ENCODE measurements around the gene CFDP1. TPM values are rescaled to one million over a fixed set of nuclear protein-coding genes. Genes with fewer than 3 reads are reported as not detected.
A peak's percentile ranks its signal among the peaks of the same experiment; 100 is the strongest.

Gene CFDP1
- total RNA-seq, 1 donor from 2014 or later = 59.7 TPM

DNA sequence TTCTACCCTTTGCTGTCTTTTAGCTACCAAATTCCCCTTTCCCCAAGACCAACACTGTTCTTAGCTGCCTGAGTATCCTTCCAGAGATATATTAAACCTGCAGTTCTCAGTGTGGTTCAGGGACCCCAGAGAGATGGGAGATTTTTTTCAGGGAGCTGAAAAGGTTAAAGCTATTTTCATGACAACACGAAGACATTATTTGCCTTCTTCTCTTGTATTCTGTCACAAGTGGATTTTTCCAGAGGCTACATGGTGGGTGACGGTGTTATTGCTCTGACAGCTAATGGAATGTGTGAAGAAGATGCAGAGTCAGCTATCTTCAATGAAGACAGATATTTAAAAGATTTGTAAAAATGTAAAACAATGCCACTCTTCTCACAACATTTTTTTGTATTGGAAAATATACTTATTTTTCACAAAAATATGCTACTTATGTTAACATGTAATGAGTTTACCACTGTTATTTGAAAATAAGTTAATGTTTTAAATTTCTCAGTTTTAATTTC, 69.0 kb downstream of the CFDP1 start:
- no peaks in the 10 kb centered on the region for H3K36me3 ChIP-seq (ENCODE audit: control insufficient read depth, insufficient read depth, low read length)
- no peak for TF ChIP-seq CTCF (IDR thresholded peaks at IDR 0.05; ENCODE audit: insufficient read depth, low read length, poor library complexity, severe bottlenecking)
- no peak for DNase-seq (ENCODE audit: low read depth)
- H3K27me3 ChIP-seq (ENCODE audit: control insufficient read depth, insufficient read depth, low read length) = no peaks in the 10 kb centered on the region
- no peak overlapping the region for H3K4me3 ChIP-seq (ENCODE audit: low read depth, low read length)

GRCh38 chr16:75362846-75363245, 70.5 kb downstream of the CFDP1 start:
- H3K4me3 ChIP-seq (ENCODE audit: low read depth, low read length) = no peak overlapping the region
- H3K36me3 ChIP-seq (ENCODE audit: control insufficient read depth, insufficient read depth, low read length) = no peaks in the 10 kb centered on the region
- no peaks in the 10 kb centered on the region for H3K27me3 ChIP-seq (ENCODE audit: control insufficient read depth, insufficient read depth, low read length)
- TF ChIP-seq CTCF (IDR thresholded peaks at IDR 0.05; ENCODE audit: insufficient read depth, low read length, poor library complexity, severe bottlenecking) = no peak
- no peak for DNase-seq (ENCODE audit: low read depth)

DNA sequence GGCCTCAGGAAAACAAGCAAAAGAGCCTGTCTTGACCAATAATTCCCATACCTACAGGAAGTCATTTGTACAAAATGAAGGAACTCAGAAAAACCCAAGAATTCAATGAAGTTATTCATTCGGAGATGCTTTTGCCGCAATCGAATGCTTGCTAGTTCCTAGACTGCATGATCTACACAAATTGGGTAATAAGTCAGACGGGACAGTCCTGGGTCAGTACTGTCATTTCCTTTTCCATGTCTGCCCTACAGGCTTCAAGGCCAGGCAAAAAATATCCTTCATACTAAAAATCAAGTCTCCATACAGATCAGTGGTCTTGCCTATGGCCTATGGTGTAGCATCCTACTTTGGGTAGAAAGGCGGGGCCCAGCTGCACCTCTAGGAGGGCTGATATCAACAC, 71.4 kb downstream of the CFDP1 start:
- DNase-seq (ENCODE audit: low read depth) = no peak
- TF ChIP-seq CTCF (IDR thresholded peaks at IDR 0.05; ENCODE audit: insufficient read depth, low read length, poor library complexity, severe bottlenecking) = no peak
- Histone ChIP-seq H3K4me3 (ENCODE audit: low read depth, low read length) (no peak overlapping the region), H3K27me3 (ENCODE audit: control insufficient read depth, insufficient read depth, low read length) (no peaks in the 10 kb centered on the region), H3K36me3 (ENCODE audit: control insufficient read depth, insufficient read depth, low read length) (no peaks in the 10 kb centered on the region)

DNA sequence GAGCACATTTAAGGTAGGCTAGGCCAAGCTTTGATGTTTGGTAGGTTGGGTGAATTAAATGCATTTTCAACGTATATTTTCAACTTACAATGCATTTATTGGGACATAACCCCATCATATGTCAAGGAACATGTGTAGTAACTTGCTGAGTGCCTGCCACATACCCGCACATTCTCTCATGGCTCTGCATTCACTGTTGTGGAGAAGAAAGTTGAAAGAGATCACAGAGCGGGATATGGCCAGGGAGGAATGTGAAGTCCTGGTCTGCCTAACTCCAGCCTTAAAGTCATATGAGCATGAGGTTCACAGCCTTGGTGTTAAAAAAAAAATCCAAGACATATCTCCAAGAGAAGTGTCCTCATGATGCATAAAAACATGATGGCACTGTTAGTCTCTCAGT, 79.1 kb downstream of the CFDP1 start:
- no peak for DNase-seq (ENCODE audit: low read depth)
- TF ChIP-seq CTCF (IDR thresholded peaks at IDR 0.05; ENCODE audit: insufficient read depth, low read length, poor library complexity, severe bottlenecking) = no peak
- Histone ChIP-seq H3K36me3 (ENCODE audit: control insufficient read depth, insufficient read depth, low read length) (no peaks in the 10 kb centered on the region), H3K4me3 (ENCODE audit: low read depth, low read length) (no peak overlapping the region), H3K27me3 (ENCODE audit: control insufficient read depth, insufficient read depth, low read length) (no peaks in the 10 kb centered on the region)

GRCh38 chr16:75351183-75351582, 82.1 kb downstream of the CFDP1 start:
- no peaks in the 10 kb centered on the region for H3K27me3 ChIP-seq (ENCODE audit: control insufficient read depth, insufficient read depth, low read length)
- no peak for TF ChIP-seq CTCF (IDR thresholded peaks at IDR 0.05; ENCODE audit: insufficient read depth, low read length, poor library complexity, severe bottlenecking)
- peak; percentile 45 for DNase-seq (ENCODE audit: low read depth)
- H3K4me3 ChIP-seq (ENCODE audit: low read depth, low read length) = no peak overlapping the region
- no peaks in the 10 kb centered on the region for H3K36me3 ChIP-seq (ENCODE audit: control insufficient read depth, insufficient read depth, low read length)

- no peak for TF ChIP-seq CTCF (IDR thresholded peaks at IDR 0.05; ENCODE audit: insufficient read depth, low read length, poor library complexity, severe bottlenecking)
- no peaks in the 10 kb centered on the region for H3K27me3 ChIP-seq (ENCODE audit: control insufficient read depth, insufficient read depth, low read length)
- no peak for DNase-seq (ENCODE audit: low read depth)
These were observed 87.6 kb downstream of the CFDP1 start for GRCh38 chr16:75345711-75346110.

More at GRCh38 chr16:75345711-75346110, 87.6 kb downstream of the CFDP1 start:
- Histone ChIP-seq H3K36me3 (ENCODE audit: control insufficient read depth, insufficient read depth, low read length) (no peaks in the 10 kb centered on the region), H3K4me3 (ENCODE audit: low read depth, low read length) (no peak overlapping the region)

All from kidney epithelial cell (primary cell).